Measurements from ENCODE around the gene WDR4.

DNA sequence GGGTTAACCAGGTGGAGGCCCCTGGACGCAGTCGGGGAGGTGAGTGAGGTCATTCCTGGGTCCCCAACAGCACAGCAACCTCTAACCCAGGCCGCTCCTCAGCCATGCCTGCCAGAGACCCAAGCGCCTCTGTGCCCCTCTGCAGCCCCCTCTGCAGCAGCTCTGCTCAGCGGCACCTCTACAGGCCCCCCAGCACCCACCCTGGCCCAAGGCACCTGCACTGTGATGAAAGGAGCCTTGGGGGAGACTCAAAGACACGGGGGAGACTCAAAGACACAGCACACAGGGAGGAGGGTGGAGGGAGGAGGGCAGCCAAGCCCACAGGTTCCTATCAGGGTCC, 19.5 kb downstream of the WDR4 start:
- TF ChIP-seq CTCF (conservative IDR thresholded peaks at IDR 0.05; ENCODE audit: low read depth, low read length) (no peak), ELK1 (IDR thresholded peaks at IDR 0.05; ENCODE audit: borderline replicate concordance, low read depth, low read length) (no peak), RAD21 (IDR thresholded peaks at IDR 0.05; ENCODE audit: low read length) (no peak), POLR2A (IDR thresholded peaks at IDR 0.05; ENCODE audit: low read depth, low read length) (no peak), SMC3 (IDR thresholded peaks at IDR 0.05; ENCODE audit: low read depth, low read length) (no peak), USF2 (IDR thresholded peaks at IDR 0.05; ENCODE audit: low read depth, low read length) (no peak), BHLHE40 (IDR thresholded peaks at IDR 0.05; ENCODE audit: low read depth, low read length) (no peak), CEBPB (IDR thresholded peaks at IDR 0.05; ENCODE audit: low read depth, low read length) (no peak), MAFK (IDR thresholded peaks at IDR 0.05; ENCODE audit: low read depth, low read length) (no peak), MXI1 (IDR thresholded peaks at IDR 0.05; ENCODE audit: borderline replicate concordance, low read depth, low read length) (no peak), NFE2L2 (IDR thresholded peaks at IDR 0.05; ENCODE audit: low read depth, low read length) (no peak)
